Bone marrow (tissue), 2 donors: ENCODE results near the gene PCIF1.
A peak's percentile ranks its signal among the peaks of the same experiment; 100 is the strongest.
"Not testable (repeated sequence)": the region's sequence is repeated elsewhere in the genome, so short reads cannot be mapped to it uniquely, and the experiment has no call there.

Source experiments
- DNase-seq, 2 donors: peaks; one replicate each; lab custom pipeline; 2025; lab: John Stamatoyannopoulos, UW

Gene PCIF1

GRCh38 chr20:45934586-45935415 lies at the start of gene PCIF1:
PCIF1 (plus strand) TSS chr20:45934683; CDS start chr20:45939000, 4,317 bp downstream.
- DNase-seq = peak; percentile 93 to 98

GRCh38 chr20:45886590-45887345 lies 47.7 kb upstream of the PCIF1 start:
- no peak for DNase-seq

GRCh38 chr20:45887346-45887715 lies 47.2 kb upstream of the PCIF1 start, which contains the start of gene SPATA25:
SPATA25 (minus strand) TSS chr20:45887622; CDS start chr20:45887590, 32 bp downstream.
- DNase-seq = no peak

GRCh38 chr20:45888681-45889080 lies 45.8 kb upstream of the PCIF1 start:
- no peak for DNase-seq

- DNase-seq = peak; percentile 19 to 36
Observed at GRCh38 chr20:45890077-45890984, 44.2 kb upstream of the PCIF1 start.

- peak; percentile 41 to 65 for DNase-seq
Observed at GRCh38 chr20:45890985-45891983, 43.2 kb upstream of the PCIF1 start, which contains the start of the genes CTSA and NEURL2. CTSA (plus strand) TSS chr20:45891335; CDS start chr20:45891569, 234 bp downstream. NEURL2 (minus strand) TSS chr20:45891208; CDS start chr20:45890991, 217 bp downstream.

GRCh38 chr20:45892049-45892825 lies 42.2 kb upstream of the PCIF1 start:
- DNase-seq = no peak

GRCh38 chr20:45892828-45893500 lies 41.5 kb upstream of the PCIF1 start:
- no peak for DNase-seq

GRCh38 chr20:45893831-45894230 lies 40.7 kb upstream of the PCIF1 start:
- DNase-seq = no peak

GRCh38 chr20:45894797-45895196 lies 39.7 kb upstream of the PCIF1 start:
- no peak for DNase-seq

- DNase-seq = no peak
Observed at GRCh38 chr20:45896641-45897161, 37.8 kb upstream of the PCIF1 start.

GRCh38 chr20:45897289-45897688 lies 37.2 kb upstream of the PCIF1 start:
- no peak for DNase-seq

GRCh38 chr20:45897692-45898091 lies 36.8 kb upstream of the PCIF1 start:
- no peak for DNase-seq

- DNase-seq = no peak
Observed at GRCh38 chr20:45898285-45898684, 36.2 kb upstream of the PCIF1 start.

GRCh38 chr20:45899046-45899835 lies 35.2 kb upstream of the PCIF1 start:
- DNase-seq = no peak

- not testable (repeated sequence) for DNase-seq
Observed at GRCh38 chr20:45901332-45901731, 33.2 kb upstream of the PCIF1 start.

- DNase-seq = no peak
Observed at GRCh38 chr20:45902199-45902701, 32.2 kb upstream of the PCIF1 start.
